Hematopoietic multipotent progenitor cell treated with erythropoietin and hydrocortisone succinate and interleukin-3 and kit ligand, for 8 days (in vitro differentiated cells): ENCODE data around the gene ELFN1.

Experiments
- DNase-seq: peaks from one replicate; pipeline ENCODE4 v3.0.0-alpha.2; 2015

Gene ELFN1

GRCh38 chr7:1677206-1678080 is 7.4 kb downstream of the ELFN1 start:
- no peak for DNase-seq

DNA sequence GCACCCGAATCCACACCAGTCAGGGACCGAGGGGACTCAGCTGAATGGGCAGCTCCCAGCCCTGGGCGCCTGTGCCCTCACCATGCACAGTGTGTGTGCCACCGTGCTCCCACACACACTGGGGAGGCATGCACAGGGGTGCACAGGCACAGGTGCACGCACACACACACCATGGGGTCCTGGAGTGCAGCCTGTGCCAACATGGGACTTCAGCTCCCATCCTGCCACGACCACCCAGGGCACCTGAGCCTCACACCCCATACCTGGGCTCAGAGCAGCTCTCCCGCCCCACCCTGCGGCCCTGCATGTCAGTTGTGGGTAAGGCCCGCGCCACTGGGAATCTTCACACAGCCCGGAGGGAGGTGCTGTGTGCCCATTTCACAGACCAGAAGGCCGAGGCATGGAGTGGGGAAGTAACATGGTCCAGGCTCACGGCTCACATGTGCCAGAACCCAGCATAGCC is 8.0 kb downstream of the ELFN1 start:
- DNase-seq, result no peak

DNA sequence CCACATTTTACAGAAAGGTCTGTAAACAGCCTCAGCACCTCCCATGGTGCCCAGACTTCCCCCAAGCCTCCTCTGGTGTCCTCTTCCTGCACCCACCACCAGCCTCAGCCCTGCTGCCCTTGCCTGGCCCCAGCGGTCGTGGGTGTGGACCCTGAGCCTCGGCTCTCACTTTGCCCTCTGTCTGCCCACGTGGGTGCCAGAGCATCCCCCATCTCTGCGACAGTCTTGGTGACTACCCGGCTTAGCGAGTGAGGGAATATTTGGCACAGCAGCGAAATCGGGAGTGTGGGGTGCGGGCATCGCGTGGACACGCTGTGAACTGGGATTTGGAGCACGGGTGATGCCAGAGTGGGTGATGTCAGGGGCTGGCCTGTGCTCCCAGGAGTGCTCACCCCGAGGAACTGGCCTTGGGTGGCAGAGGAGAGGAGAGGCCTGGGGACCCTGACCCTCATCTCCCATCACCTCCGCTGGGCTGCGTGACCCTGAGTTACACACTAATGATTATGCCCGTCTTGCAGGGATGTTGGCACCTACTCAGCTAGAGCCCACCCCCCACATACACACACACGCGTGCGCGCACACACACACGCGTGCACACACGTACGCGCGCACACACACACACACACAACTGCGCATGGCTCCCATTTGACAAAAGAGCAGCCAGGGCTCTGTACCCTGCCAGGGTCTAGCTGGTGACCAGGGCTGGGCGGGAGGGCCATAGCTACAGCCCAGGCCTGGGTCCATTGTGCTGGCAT is 8.7 kb downstream of the ELFN1 start:
- DNase-seq, result no peak

- no peak for DNase-seq
Measured at GRCh38 chr7:1679326-1679965, 9.4 kb downstream of the ELFN1 start.

- no peak for DNase-seq
Measured at GRCh38 chr7:1679966-1680730, 10.1 kb downstream of the ELFN1 start.

DNA sequence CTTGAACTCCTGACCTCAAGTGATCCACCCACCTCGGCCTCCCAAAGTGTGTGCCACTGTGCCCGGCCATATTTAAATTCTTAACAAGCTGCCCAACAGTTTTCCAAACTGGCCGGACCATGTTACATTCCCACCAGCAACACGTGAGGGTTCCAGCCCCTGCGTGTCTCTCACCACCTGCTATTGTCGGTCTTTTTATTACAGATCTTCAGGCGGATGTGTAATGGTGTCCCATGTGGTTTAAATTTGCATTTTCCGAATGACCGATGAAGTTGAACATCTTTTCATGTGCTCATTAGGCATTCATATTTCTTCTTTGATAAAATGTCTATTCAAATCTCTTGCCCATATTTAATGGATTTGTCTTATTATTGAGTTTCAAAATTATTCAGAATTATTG is 11.5 kb downstream of the ELFN1 start:
- DNase-seq, result no peak

GRCh38 chr7:1685000-1685624 is 15.0 kb downstream of the ELFN1 start:
- DNase-seq, result no peak

DNA sequence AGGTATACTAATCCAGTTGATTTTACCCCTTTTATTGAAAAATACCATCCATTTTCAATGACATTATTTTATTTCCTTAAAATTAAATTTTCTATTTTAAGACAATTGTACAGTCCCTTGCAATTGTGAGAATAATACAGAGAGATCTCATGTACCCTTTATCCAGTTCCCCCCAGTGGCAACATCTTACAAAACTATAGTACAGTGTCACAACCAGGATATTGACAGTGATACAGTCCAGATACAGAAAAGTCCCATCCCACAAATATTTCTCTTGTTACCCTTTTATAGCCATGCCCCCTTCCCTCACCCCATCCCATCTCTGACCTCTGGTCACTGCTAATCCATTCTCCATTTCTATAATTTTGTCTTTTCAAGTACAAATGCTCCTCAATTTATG is 18.5 kb downstream of the ELFN1 start:
- no peak for DNase-seq

DNA sequence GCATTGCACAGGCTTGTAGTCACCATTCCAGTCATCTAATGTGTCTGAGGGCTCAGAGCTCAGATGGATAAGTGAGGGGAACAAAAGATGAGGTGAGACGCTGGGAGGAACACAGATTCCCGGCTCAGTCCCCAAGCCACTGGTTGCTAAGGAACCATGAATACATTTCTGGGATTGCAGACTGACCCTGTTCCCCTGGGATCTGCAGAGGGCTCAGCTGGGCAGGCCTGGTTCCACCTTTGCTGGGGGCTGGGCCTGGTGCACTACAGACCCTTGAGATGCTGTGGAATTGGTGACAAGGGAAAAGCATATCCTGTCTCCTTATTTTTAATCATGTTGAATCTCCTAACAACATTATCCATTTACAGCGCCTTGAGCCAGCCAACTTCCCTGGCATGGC is 19.2 kb downstream of the ELFN1 start:
- no peak for DNase-seq

- DNase-seq, result no peak
Measured at GRCh38 chr7:1690359-1690958, 20.4 kb downstream of the ELFN1 start.

GRCh38 chr7:1691096-1691495 is 21.0 kb downstream of the ELFN1 start:
- DNase-seq, result no peak

DNA sequence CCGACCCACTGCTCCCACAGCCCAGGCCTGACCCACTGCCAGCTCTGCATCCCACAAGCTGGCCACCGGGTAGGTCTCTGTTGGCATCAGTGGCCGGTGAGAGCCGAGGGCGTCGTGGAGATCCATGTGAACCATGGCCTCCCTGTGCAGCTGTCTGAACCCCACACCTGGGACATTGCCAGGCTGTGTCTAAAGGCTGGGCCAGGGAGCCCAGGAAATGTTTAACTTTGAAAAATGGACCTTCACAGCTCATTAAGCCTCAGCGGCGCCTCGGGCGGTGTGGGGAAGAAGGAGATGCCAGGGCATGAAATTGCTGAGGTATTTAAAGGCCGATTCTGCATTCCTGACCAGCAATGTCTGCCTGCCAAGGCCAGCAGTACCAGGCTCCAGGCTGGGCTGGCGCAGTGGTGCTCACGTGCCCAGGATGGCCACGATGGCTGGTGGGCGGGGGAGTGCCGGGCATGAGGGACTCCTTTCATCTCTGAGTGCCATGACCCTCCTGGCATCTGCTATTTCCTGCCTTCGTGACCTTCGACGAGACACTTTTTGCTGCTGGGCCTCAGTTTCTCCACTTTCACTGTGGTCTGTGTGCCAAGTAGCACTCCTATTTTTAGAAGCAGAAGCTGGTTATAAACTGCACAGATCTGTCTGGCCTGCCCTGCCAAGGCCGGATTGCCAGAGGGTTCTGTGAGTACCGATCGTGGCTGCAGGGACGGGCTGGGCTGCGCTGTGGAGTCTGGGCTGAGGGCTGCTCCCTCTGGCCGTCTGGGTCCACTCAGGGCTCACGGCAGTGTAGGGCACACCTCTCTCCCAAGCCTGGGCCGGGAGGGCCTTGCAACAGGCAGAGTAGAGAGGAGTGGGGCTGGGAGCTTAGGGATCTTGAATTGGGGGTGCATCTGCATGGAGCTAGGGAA is 21.8 kb downstream of the ELFN1 start:
- DNase-seq, result no peak

DNA sequence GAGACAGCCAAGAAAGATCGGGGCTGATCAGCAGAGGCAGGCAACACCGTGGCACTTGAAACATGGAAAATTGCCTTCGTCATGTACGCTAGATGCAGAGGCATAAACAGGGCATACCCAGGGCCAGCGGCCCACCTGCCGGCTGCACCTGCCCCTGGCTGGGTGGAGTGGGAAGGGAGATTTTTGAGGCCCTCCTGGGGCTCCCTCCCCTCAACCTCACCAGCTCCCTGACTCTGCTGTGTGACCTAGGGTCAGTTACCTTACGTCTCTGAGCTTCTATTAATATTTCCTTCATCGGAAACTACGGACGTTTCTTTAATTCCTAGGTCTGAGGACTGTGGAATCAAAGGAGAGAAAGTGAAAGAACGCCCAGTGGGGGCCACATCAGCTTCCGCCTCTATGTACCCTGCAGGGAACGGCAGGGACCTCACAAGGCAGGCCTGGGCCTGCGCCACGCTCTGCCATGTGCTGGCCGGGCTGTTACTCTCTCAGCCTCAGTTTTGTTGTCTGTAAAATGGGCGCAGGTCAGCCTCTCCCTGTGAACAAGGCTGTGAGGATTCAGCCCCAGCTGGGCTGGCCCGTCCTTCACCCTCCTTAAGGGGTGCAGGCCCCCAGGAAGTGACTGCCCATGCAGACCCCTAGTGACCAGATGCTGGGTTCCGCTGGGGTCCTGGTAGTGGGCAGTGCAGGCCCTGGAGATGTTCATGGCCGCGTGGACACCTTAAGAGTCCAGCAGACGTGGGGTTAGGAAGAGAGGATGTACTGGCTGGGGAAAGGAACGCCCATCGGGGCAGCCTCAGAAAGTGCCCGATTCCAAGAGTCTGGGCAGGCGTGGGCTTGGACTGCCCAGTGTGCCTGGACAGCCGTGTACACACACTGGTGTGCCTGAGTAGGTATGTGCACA is 22.7 kb downstream of the ELFN1 start:
- no peak for DNase-seq

- no peak for DNase-seq
Measured at GRCh38 chr7:1693419-1693990, 23.4 kb downstream of the ELFN1 start.

- DNase-seq, result no peak
Measured at GRCh38 chr7:1693991-1694524, 24.0 kb downstream of the ELFN1 start.

DNA sequence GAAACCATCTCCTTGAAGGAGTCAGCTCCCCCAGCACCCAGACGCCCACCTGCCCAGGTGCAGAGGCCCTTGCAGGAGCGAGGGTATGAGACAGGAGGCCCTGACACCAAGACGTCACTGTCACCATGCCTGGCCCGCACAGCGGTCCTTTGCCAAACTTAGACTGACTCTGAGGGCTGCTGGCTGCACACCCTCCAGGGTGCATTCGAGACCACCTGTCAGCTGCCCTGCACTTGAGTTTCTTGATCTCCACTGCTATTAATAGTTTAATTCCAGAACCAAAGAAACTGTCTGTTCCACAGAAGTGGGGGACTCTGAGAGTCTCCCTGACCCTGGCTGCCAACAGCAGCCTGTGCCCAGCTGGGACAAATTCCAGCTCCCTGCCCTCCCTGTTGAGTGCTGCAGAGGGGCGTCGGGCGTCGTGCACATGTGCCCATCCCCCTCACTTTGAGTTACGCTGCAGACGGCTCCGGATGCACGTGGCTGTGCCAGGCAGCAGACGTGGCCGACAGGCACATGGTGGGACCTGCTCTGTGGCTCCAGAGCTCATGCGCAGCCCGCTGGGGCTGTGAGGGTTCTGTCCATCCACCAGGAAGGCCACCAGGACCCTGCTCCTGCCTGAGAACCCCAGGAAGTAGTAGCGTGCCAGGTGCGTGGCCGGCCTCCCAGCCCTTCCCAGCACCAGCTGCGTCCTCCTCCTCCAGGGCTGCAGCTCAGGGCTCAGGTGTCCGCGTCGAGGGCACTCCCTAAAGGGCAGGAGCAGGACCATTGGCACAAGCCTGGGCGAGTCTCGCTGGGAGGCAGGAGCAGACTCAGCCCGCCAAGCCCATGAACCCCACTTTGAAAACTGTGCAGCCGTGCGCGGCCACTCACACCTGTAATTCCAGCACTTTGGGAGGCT is 24.8 kb downstream of the ELFN1 start:
- no peak for DNase-seq

- DNase-seq, result no peak
Measured at GRCh38 chr7:1695800-1696454, 25.9 kb downstream of the ELFN1 start.
